Testis (tissue), 3 donors: ENCODE results near the gene EFNA2. TPM values are rescaled to one million over a fixed set of nuclear protein-coding genes. Genes with fewer than 3 reads are reported as not detected.

Experiments
- DNase-seq: peaks from one replicate; pipeline ENCODE4 v3.0.0-alpha.2; 2019
- H3K27ac ChIP-seq, 2 donors: fragments of 200-600 bp; sonication (generic); one replicate each; pipeline ENCODE4 v1.5.1; 2019
- H3K27me3 ChIP-seq: fragments of 200-600 bp; sonication (generic); one replicate; pipeline ENCODE4 v1.5.1; 2019
- H3K36me3 ChIP-seq: fragments of 200-600 bp; sonication (generic); one replicate; pipeline ENCODE4 v1.5.1; 2017; ENCODE audit warnings: low read depth; ENCODE audit errors: missing control alignments
- H3K4me1 ChIP-seq: fragments of 200-600 bp; sonication (generic); one replicate; pipeline ENCODE4 v1.5.1; 2019
- H3K4me3 ChIP-seq, 2 donors: fragments of 200-600 bp; sonication (generic); one replicate each; pipeline ENCODE4 v1.5.1; 2017 to 2019
- H3K9me3 ChIP-seq: fragments of 200-600 bp; sonication (generic); one replicate; pipeline ENCODE4 v1.5.1; 2017
- POLR2A ChIP-seq: fragments of 450-650 bp; IDR thresholded peaks from one replicate; pipeline ENCODE4 v1.6.1; 2017; ENCODE audit warnings: antibody characterized with exemption, mild to moderate bottlenecking, moderate library complexity
- WGBS, 2 donors: methylation state at CpG; one replicate each; pipeline ENCODE4 v1.1.5; 2018; 5-methylcytosine and 5-hydroxymethylcytosine counted together
- intact Hi-C: fragments of 100-400 bp; cut with DNase I; formaldehyde crosslinking; loops from one replicate; pipeline ENCODE4 v1.15.1; 2023; ENCODE audit warnings: low total_unique reads
- polyA plus RNA-seq: library from polyadenylated mRNA; stranded (reverse); fragments of 350-450 nt; fragmentation: Illumina TruSeq; extraction: RNeasy Lipid Tissue Mini Kit (QIAGEN cat#74804); gene quantifications from one replicate; pipeline ENCODE4 v1.2.3, GENCODE V29; 2014; ENCODE audit warnings: low read depth, low replicate concordance; ENCODE audit not compliant: insufficient read depth
- total RNA-seq, 2 donors: library from RNA; depleted of rRNA; stranded (reverse); fragments of >200 nt; gene quantifications; one replicate each; pipeline ENCODE4 v1.2.3, GENCODE V29; 2016
- TF ChIP-seq, protein P1 (sequence below), 3 experiments: fragments of 450-650 bp in 2 of 3; fragments of 200-600 bp in 1 of 3; sonication (generic) in 1 of 3; IDR thresholded peaks; one replicate each; pipeline ENCODE4 v1.5.1; 2016 to 2019; ENCODE audit warnings: antibody characterized with exemption in 3 of 3, mild to moderate bottlenecking in 2 of 3, moderate library complexity in 1 of 3

Gene EFNA2
- total and polyA plus RNA-seq, 3 donors from 2014 or later = 0.61 to 2.9 (median 1.5) TPM

DNA sequence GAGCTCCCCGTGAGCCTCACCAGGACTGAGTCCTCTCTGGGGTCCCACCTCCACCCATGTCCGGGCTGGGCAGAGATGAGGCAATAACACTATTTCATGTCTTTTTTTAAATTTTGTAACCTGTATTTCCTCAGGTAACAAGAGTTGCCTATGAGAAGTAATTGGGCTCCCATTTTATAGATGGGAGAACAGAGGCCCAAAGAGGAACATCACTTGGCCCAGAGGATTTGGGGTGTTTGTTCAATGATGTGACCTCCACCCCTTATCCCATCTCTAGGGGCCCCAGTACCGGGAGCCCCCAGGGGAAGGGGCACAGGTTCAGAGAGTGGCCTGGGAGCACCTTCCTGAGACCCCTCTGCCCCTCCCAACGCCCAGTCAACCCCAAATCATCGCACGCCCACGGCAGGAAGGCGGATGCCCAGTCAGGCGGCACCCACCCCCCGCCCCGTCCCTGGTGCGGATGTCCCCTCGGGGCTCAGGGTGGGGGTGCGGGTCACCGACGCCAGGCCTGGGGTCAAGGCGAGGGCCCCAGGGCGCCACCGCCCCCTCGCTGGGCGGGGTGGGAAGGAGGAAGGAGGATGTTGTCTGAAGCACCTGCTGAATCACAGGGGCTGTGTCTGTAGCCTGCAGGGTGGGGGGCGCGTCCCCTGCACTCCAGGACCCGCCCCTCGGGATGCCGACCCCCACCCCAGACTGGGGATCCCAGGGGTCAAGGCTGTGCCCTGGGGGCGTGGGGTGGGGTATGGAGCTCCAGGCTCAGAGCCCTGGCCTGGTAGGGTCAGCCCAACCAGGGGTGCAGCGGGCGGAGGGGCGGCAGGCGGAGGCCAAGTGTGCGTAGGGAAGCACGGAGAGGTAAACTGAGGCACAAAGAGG is 25.6 kb upstream of the EFNA2 start:
- Histone ChIP-seq H3K4me1 (peaks cover 64% of the 10 kb centered on the region), H3K27ac (peak overlapping the region; percentile 88 to 91), H3K9me3 (no peaks in the 10 kb centered on the region), H3K36me3 (no peaks in the 10 kb centered on the region), H3K27me3 (no peaks in the 10 kb centered on the region), H3K4me3 (peak overlapping the region; percentile 60 to 79)
- no peak for DNase-seq
- WGBS, 2 donors = 28 to 35% methylated on average over 9 to 33 of the region's 33 CpGs
- intact Hi-C loops = no loop called here
- no peak for TF ChIP-seq POLR2A
- TF ChIP-seq, protein P1, sequence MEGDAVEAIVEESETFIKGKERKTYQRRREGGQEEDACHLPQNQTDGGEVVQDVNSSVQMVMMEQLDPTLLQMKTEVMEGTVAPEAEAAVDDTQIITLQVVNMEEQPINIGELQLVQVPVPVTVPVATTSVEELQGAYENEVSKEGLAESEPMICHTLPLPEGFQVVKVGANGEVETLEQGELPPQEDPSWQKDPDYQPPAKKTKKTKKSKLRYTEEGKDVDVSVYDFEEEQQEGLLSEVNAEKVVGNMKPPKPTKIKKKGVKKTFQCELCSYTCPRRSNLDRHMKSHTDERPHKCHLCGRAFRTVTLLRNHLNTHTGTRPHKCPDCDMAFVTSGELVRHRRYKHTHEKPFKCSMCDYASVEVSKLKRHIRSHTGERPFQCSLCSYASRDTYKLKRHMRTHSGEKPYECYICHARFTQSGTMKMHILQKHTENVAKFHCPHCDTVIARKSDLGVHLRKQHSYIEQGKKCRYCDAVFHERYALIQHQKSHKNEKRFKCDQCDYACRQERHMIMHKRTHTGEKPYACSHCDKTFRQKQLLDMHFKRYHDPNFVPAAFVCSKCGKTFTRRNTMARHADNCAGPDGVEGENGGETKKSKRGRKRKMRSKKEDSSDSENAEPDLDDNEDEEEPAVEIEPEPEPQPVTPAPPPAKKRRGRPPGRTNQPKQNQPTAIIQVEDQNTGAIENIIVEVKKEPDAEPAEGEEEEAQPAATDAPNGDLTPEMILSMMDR (IDR thresholded peaks at IDR 0.05) = no peak

DNA sequence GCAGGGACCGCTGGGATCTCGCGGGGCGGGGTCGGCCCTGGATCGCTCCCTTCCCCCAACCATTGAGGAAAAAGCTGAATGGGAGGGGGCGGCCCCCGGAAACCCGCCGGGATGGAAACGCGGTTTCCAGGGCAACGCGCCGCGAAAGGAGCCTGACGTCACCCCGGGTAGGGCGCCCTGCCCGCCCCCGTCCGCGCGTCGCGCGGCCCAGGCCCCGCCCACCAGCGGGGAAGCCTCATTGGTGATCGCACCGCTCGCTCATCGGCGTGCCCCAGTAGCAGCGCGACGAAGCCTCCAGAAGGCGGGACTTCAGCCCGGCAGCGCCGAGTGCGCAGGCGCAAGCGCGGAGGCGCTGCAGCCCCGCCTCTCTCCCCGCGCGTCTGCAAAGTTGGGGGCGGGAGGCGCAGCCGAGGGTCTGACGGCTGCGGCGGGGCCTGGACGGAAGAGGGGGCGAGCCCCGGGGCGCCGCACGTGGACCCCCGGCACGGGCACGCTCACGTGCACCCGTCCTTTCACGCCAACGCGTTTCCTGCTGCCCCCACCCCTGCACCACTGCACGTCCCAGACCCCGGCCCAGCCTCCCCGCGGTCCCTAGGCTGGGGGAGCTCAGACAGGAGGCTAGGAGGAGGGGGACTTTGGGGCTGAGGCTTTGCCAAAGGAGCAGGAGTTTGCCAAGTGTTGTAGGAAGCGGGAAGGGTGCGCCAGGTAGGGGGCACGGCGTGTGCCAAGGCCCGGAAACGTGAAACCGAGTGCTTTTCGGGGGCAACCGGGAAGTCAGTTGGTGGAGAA is 24.7 kb upstream of the EFNA2 start:
- Histone ChIP-seq H3K36me3 (no peaks in the 10 kb centered on the region), H3K4me1 (peaks cover 66% of the 10 kb centered on the region), H3K27ac (peak overlapping the region; percentile 88 to 91), H3K9me3 (no peaks in the 10 kb centered on the region), H3K4me3 (peak overlapping the region; percentile 60 to 79), H3K27me3 (no peaks in the 10 kb centered on the region)
- DNase-seq = peak; percentile 97
- TF ChIP-seq POLR2A = no peak
- TF ChIP-seq, protein P1 (IDR thresholded peaks at IDR 0.05) = no peak
- WGBS, 2 donors = 1 to 7% methylated on average over 10 to 74 of the region's 83 CpGs
- intact Hi-C loops = no loop called here

DNA sequence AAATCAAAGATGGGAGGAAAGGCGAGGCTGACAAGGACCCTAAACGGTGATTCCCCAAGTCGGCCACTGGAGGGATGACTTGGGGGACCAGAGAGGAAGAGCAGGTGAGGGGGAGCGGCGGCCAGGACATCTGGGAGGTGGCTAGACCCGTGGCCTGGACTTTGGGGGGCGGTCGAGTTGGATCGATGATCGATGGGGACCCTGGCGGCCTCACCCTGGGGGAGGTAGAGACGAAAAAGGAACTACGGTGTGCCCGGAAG is 24.2 kb upstream of the EFNA2 start:
- DNase-seq = no peak
- 13 to 19% methylated on average over 14 of the region's 14 CpGs for WGBS, 2 donors
- Histone ChIP-seq H3K27ac (peak overlapping the region; percentile 80 to 81), H3K9me3 (no peaks in the 10 kb centered on the region), H3K4me1 (peaks cover 71% of the 10 kb centered on the region), H3K4me3 (peak overlapping the region; percentile 60 to 79), H3K27me3 (no peaks in the 10 kb centered on the region), H3K36me3 (no peaks in the 10 kb centered on the region)
- intact Hi-C loops = no loop called here
- TF ChIP-seq, protein P1 (IDR thresholded peaks at IDR 0.05) = peak in 1 of 3 experiments; percentile 14
- TF ChIP-seq POLR2A = no peak

DNA sequence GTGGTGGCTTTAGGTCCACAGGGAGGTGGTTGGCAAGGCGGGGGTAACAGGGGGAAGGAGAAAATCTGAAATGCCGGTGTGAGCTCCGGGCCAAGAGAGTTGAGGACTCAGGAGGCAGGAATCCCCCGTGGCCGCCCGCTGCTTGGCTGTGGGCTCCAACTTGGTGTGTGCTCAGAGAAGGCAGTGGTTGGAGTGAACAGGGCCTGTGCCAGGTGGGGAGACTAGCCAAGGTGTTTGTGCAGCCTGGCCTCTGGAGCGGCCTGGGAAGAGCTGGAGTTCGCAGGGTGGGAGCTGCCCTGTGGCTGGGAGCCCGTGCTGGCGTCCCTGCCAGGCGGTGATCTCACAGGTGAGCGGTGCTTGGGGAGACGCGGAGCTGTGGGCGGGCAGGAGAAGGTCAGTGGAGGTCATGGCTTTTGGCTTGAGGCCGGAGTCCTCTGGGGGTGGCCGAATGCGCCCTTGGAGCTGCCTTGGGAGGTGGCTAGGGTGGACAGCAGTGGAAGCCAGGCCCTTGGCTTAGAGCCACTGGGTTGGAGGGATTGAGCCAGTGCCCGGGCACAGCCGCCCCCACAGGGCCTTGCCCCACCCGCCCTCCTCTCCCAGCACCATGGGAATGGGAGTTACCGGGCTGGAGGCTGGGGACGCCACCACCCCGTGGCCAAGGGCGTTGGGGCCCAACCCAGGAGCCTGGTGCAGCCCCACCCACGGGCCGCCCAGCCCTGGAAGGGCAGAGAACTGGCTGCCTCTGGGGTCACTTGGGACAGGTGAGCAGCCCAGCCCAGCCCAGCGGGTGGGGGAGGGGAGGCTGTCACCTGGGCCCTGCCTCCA is 23.7 kb upstream of the EFNA2 start:
- H3K27me3 ChIP-seq = no peaks in the 10 kb centered on the region
- no peak for TF ChIP-seq POLR2A
- TF ChIP-seq, protein P1 (IDR thresholded peaks at IDR 0.05) = no peak
- peaks cover 71% of the 10 kb centered on the region for H3K4me1 ChIP-seq
- H3K9me3 ChIP-seq = no peaks in the 10 kb centered on the region
- peak overlapping the region in 1 of 2 donors; percentile 79 for H3K4me3 ChIP-seq
- 27% methylated on average over 20 to 28 of the region's 28 CpGs for WGBS, 2 donors
- H3K27ac ChIP-seq = peak overlapping the region; percentile 80 to 81
- DNase-seq = no peak
- H3K36me3 ChIP-seq = no peaks in the 10 kb centered on the region
- intact Hi-C loops = no loop called here
